Measurements from ENCODE around the gene INPP4A.

DNA sequence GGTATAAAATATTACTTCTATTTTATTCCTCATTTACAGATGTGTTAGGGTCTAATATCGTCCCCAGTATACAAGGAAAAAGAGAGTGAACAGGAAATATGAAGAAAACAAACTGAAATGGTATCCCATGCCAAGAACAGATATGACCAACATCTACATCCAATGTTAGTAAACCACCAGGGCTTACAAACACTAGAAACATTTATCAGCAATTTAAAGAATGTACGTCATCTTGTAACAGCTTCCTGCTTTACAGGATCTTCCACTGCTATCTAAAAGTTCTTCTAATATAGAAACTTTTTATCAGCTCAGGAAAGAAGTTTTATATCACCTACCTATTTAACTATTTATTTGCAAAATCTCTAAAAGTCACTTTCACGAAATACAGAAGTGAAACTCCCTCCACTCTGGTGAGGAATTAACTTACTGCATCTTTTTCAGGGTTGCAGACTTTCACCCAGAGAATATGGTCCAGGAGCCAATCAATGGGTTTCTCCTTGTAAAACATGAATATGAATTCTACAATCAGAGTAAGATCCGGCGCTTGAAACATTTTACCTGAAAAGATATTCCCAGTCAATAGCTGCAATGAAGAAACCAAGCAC is 198.9 kb downstream of the INPP4A start:
- TF ChIP-seq, protein P1, sequence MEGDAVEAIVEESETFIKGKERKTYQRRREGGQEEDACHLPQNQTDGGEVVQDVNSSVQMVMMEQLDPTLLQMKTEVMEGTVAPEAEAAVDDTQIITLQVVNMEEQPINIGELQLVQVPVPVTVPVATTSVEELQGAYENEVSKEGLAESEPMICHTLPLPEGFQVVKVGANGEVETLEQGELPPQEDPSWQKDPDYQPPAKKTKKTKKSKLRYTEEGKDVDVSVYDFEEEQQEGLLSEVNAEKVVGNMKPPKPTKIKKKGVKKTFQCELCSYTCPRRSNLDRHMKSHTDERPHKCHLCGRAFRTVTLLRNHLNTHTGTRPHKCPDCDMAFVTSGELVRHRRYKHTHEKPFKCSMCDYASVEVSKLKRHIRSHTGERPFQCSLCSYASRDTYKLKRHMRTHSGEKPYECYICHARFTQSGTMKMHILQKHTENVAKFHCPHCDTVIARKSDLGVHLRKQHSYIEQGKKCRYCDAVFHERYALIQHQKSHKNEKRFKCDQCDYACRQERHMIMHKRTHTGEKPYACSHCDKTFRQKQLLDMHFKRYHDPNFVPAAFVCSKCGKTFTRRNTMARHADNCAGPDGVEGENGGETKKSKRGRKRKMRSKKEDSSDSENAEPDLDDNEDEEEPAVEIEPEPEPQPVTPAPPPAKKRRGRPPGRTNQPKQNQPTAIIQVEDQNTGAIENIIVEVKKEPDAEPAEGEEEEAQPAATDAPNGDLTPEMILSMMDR (IDR thresholded peaks at IDR 0.05): no peak
- TF ChIP-seq POLR2AphosphoS5 (IDR thresholded peaks at IDR 0.05): no peak

Measured in sigmoid colon (tissue), 4 donors.